Stimulated activated effector memory CD8-positive, alpha-beta T cell treated with anti-CD3 and anti-CD28 coated beads, Interleukin-12 subunit alpha, Interleukin-12 subunit beta, amount 100 ng/mL, for 72 hours (primary cell): ENCODE results near the gene ANP32A.

Experiments used
- ATAC-seq: fragments of 150-1000 bp; cut with Tn5 transposase; 2 replicates; pipeline ENCODE4 v1.10.0; 2021
- DNase-seq, 2 donors: peaks; one replicate each; pipeline ENCODE4 v3.0.0; 2021 to 2022; ENCODE audit warnings: low spot score in 2 of 2
- H3K27ac Mint-ChIP-seq: one replicate; pipeline ENCODE4 v1.8.0; 2022; ENCODE audit warnings: mild to moderate bottlenecking, mixed read lengths
- H3K36me3 Mint-ChIP-seq: one replicate; pipeline ENCODE4 v1.8.0; 2022; ENCODE audit warnings: mild to moderate bottlenecking, mixed read lengths
- H3K4me1 Mint-ChIP-seq: one replicate; pipeline ENCODE4 v1.8.0; 2022; ENCODE audit warnings: mixed read lengths
- H3K4me3 Mint-ChIP-seq: one replicate; pipeline ENCODE4 v1.8.0; 2022; ENCODE audit warnings: mild to moderate bottlenecking, mixed read lengths
- H3K9me3 Mint-ChIP-seq: one replicate; pipeline ENCODE4 v1.8.0; 2022; ENCODE audit warnings: mixed read lengths

ANP32A gene

GRCh38 chr15:68784206-68784605 is 36.5 kb downstream of the ANP32A start:
- H3K4me1 Mint-ChIP-seq = peaks cover 34% of the 10 kb centered on the region
- no peaks in the 10 kb centered on the region for H3K9me3 Mint-ChIP-seq
- DNase-seq (no peak), ATAC-seq (no peak)
- H3K4me3 Mint-ChIP-seq = no peak overlapping the region
- H3K27ac Mint-ChIP-seq = no peak overlapping the region
- peaks cover 95% of the 10 kb centered on the region for H3K36me3 Mint-ChIP-seq

- Mint-ChIP-seq H3K36me3 (peaks cover 99% of the 10 kb centered on the region), H3K4me3 (peak overlapping the region; percentile 47), H3K9me3 (no peaks in the 10 kb centered on the region), H3K27ac (peak overlapping the region; percentile 86), H3K4me1 (peaks cover 27% of the 10 kb centered on the region)
- DNase-seq = peak; percentile 36 to 71
- ATAC-seq = peak; percentile 69
Measured at GRCh38 chr15:68783226-68784058, 37.3 kb downstream of the ANP32A start.

GRCh38 chr15:68782589-68783161 is 38.0 kb downstream of the ANP32A start:
- Mint-ChIP-seq H3K9me3 (no peaks in the 10 kb centered on the region), H3K4me1 (peaks cover 23% of the 10 kb centered on the region), H3K27ac (peak overlapping the region; percentile 86), H3K4me3 (peak overlapping the region; percentile 47), H3K36me3 (peaks cover 99% of the 10 kb centered on the region)
- ATAC-seq = no peak
- DNase-seq = no peak

GRCh38 chr15:68781766-68782588 is 38.7 kb downstream of the ANP32A start:
- Mint-ChIP-seq H3K36me3 (peaks cover 99% of the 10 kb centered on the region), H3K9me3 (no peaks in the 10 kb centered on the region), H3K27ac (peak overlapping the region; percentile 86), H3K4me1 (peaks cover 23% of the 10 kb centered on the region), H3K4me3 (peak overlapping the region; percentile 47)
- peak; percentile 94 for ATAC-seq
- DNase-seq = no peak

GRCh38 chr15:68781217-68781616 is 39.5 kb downstream of the ANP32A start:
- DNase-seq (no peak), ATAC-seq (no peak)
- H3K36me3 Mint-ChIP-seq = peaks cover 92% of the 10 kb centered on the region
- H3K9me3 Mint-ChIP-seq = no peaks in the 10 kb centered on the region
- no peak overlapping the region for H3K27ac Mint-ChIP-seq
- no peak overlapping the region for H3K4me3 Mint-ChIP-seq
- H3K4me1 Mint-ChIP-seq = peaks cover 23% of the 10 kb centered on the region

GRCh38 chr15:68778876-68779275 is 41.8 kb downstream of the ANP32A start:
- DNase-seq (peak in 1 of 2 donors; percentile 29), ATAC-seq (no peak)
- Mint-ChIP-seq H3K4me1 (peaks cover 23% of the 10 kb centered on the region), H3K4me3 (no peak overlapping the region), H3K9me3 (no peaks in the 10 kb centered on the region), H3K27ac (no peak overlapping the region), H3K36me3 (peaks cover 76% of the 10 kb centered on the region)

GRCh38 chr15:68776477-68777270 is 44.0 kb downstream of the ANP32A start:
- H3K4me1 Mint-ChIP-seq = peaks cover 2% of the 10 kb centered on the region

GRCh38 chr15:68775671-68776476 is 44.8 kb downstream of the ANP32A start:
- Mint-ChIP-seq H3K4me1 (no peaks in the 10 kb centered on the region), H3K36me3 (peaks cover 47% of the 10 kb centered on the region), H3K4me3 (no peak overlapping the region), H3K27ac (no peak overlapping the region), H3K9me3 (no peaks in the 10 kb centered on the region)
- DNase-seq (peak in 1 of 2 donors; percentile 43), ATAC-seq (no peak)

More at GRCh38 chr15:68776477-68777270, 44.0 kb downstream of the ANP32A start:
- H3K36me3 Mint-ChIP-seq = peaks cover 54% of the 10 kb centered on the region
- H3K27ac Mint-ChIP-seq = peak overlapping the region; percentile 75
- DNase-seq = peak in 1 of 2 donors; percentile 45
- no peak overlapping the region for H3K4me3 Mint-ChIP-seq
- H3K9me3 Mint-ChIP-seq = no peaks in the 10 kb centered on the region
- peak; percentile 19 for ATAC-seq

GRCh38 chr15:68775236-68775577 is 45.5 kb downstream of the ANP32A start:
- Mint-ChIP-seq H3K9me3 (no peaks in the 10 kb centered on the region), H3K36me3 (peaks cover 40% of the 10 kb centered on the region), H3K4me1 (no peaks in the 10 kb centered on the region), H3K27ac (no peak overlapping the region), H3K4me3 (no peak overlapping the region)
- ATAC-seq (no peak), DNase-seq (no peak)

GRCh38 chr15:68774521-68775235 is 46.0 kb downstream of the ANP32A start:
- Mint-ChIP-seq H3K4me3 (no peak overlapping the region), H3K36me3 (peaks cover 35% of the 10 kb centered on the region), H3K27ac (no peak overlapping the region), H3K9me3 (no peaks in the 10 kb centered on the region), H3K4me1 (no peaks in the 10 kb centered on the region)
- no peak for ATAC-seq
- DNase-seq = peak in 1 of 2 donors; percentile 35

- DNase-seq (peak in 1 of 2 donors; percentile 23), ATAC-seq (no peak)
- Mint-ChIP-seq H3K4me1 (no peaks in the 10 kb centered on the region), H3K4me3 (no peak overlapping the region), H3K36me3 (peaks cover 29% of the 10 kb centered on the region), H3K27ac (no peak overlapping the region), H3K9me3 (no peaks in the 10 kb centered on the region)
Measured at GRCh38 chr15:68774120-68774519, 46.6 kb downstream of the ANP32A start.

- ATAC-seq = no peak
- no peaks in the 10 kb centered on the region for H3K9me3 Mint-ChIP-seq
- H3K27ac Mint-ChIP-seq = no peak overlapping the region
- H3K36me3 Mint-ChIP-seq = peaks cover 18% of the 10 kb centered on the region
- no peaks in the 10 kb centered on the region for H3K4me1 Mint-ChIP-seq
- no peak overlapping the region for H3K4me3 Mint-ChIP-seq
- DNase-seq = no peak
Measured at GRCh38 chr15:68773036-68773435, 47.7 kb downstream of the ANP32A start.

GRCh38 chr15:68770216-68770615 is 50.5 kb downstream of the ANP32A start:
- Mint-ChIP-seq H3K4me3 (no peak overlapping the region), H3K9me3 (no peaks in the 10 kb centered on the region), H3K27ac (no peak overlapping the region), H3K4me1 (no peaks in the 10 kb centered on the region), H3K36me3 (no peaks in the 10 kb centered on the region)
- ATAC-seq = no peak
- no peak for DNase-seq

GRCh38 chr15:68769702-68770101 is 51.0 kb downstream of the ANP32A start:
- H3K4me3 Mint-ChIP-seq = no peak overlapping the region
- H3K27ac Mint-ChIP-seq = no peak overlapping the region
- ATAC-seq = no peak
- peak in 1 of 2 donors; percentile 41 for DNase-seq
- no peaks in the 10 kb centered on the region for H3K4me1 Mint-ChIP-seq
- no peaks in the 10 kb centered on the region for H3K36me3 Mint-ChIP-seq
- H3K9me3 Mint-ChIP-seq = no peaks in the 10 kb centered on the region
